ENCODE results near the gene DBN1. TPM values are rescaled to one million over a fixed set of nuclear protein-coding genes. Genes with fewer than 3 reads are reported as not detected.

DBN1 gene
- polyA plus RNA-seq, 1 of the 3 experiments (the other 2 are of a cell fraction), result 244 TPM

- H4K20me1 ChIP-seq (ENCODE audit: insufficient read depth), result no peaks in the 10 kb centered on the region
- no peak overlapping the region for H3K9ac ChIP-seq
- no peak overlapping the region for H3K4me2 ChIP-seq
- POLR2A ChIA-PET, result no interaction called here
- no peak overlapping the region for H3K4me3 ChIP-seq (ENCODE audit: low read depth in 2 of 2, low read length in 1 of 2)
- peaks cover 0 to 2% of the 10 kb centered on the region in 2 experiments; a peak in 1 of 4 replicates for H3K4me1 ChIP-seq (ENCODE audit: control insufficient read depth in 1 of 2, insufficient read depth in 2 of 2, low read depth in 1 of 2, low read length in 1 of 2)
- no peak overlapping the region for H3K27ac ChIP-seq (ENCODE audit: low read depth in 2 of 2, low read length in 1 of 2)
- no peaks in the 10 kb centered on the region for H3K9me2 ChIP-seq
- TF ChIP-seq CHD2 (IDR thresholded peaks at IDR 0.05; ENCODE audit: low read length, partially characterized antibody) (no peak), FOSL2 (IDR thresholded peaks at IDR 0.05; ENCODE audit: borderline replicate concordance, low read depth) (no peak), EP300 (IDR thresholded peaks at IDR 0.05; ENCODE audit: borderline replicate concordance in 1 of 2, low read depth in 1 of 2, low read length in 1 of 2) (no peak), TEAD4 (IDR thresholded peaks at IDR 0.05; ENCODE audit: borderline replicate concordance, insufficient read depth) (no peak), GATA2 (CRISPR knock-in tag; IDR thresholded peaks at IDR 0.05) (no peak), TCF12 (IDR thresholded peaks at IDR 0.05) (no peak), RXRA (IDR thresholded peaks at IDR 0.05; ENCODE audit: borderline replicate concordance, low read depth) (no peak), MEF2A (IDR thresholded peaks at IDR 0.05; ENCODE audit: borderline replicate concordance, low read depth) (no peak), REST (IDR thresholded peaks at IDR 0.05; ENCODE audit: low read depth, low read length) (no peak), FOXM1 (IDR thresholded peaks at IDR 0.05; ENCODE audit: low read depth) (no peak), EZH2phosphoT487 (IDR thresholded peaks at IDR 0.05; ENCODE audit: borderline replicate concordance, low read depth) (no peak), SIN3A (IDR thresholded peaks at IDR 0.05; ENCODE audit: borderline replicate concordance, low read depth, low read length) (no peak), NFIC (IDR thresholded peaks at IDR 0.05; ENCODE audit: borderline replicate concordance) (no peak), TAF1 (IDR thresholded peaks at IDR 0.05; ENCODE audit: borderline replicate concordance, low read depth, low read length) (no peak), FOXJ3 (CRISPR knock-in tag; IDR thresholded peaks at IDR 0.05) (no peak), NRF1 (IDR thresholded peaks at IDR 0.05; ENCODE audit: low read depth, low read length) (no peak)
- TF ChIP-seq, protein P1, sequence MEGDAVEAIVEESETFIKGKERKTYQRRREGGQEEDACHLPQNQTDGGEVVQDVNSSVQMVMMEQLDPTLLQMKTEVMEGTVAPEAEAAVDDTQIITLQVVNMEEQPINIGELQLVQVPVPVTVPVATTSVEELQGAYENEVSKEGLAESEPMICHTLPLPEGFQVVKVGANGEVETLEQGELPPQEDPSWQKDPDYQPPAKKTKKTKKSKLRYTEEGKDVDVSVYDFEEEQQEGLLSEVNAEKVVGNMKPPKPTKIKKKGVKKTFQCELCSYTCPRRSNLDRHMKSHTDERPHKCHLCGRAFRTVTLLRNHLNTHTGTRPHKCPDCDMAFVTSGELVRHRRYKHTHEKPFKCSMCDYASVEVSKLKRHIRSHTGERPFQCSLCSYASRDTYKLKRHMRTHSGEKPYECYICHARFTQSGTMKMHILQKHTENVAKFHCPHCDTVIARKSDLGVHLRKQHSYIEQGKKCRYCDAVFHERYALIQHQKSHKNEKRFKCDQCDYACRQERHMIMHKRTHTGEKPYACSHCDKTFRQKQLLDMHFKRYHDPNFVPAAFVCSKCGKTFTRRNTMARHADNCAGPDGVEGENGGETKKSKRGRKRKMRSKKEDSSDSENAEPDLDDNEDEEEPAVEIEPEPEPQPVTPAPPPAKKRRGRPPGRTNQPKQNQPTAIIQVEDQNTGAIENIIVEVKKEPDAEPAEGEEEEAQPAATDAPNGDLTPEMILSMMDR (IDR thresholded peaks at IDR 0.05), result no peak
- TF ChIP-seq, protein P2, sequence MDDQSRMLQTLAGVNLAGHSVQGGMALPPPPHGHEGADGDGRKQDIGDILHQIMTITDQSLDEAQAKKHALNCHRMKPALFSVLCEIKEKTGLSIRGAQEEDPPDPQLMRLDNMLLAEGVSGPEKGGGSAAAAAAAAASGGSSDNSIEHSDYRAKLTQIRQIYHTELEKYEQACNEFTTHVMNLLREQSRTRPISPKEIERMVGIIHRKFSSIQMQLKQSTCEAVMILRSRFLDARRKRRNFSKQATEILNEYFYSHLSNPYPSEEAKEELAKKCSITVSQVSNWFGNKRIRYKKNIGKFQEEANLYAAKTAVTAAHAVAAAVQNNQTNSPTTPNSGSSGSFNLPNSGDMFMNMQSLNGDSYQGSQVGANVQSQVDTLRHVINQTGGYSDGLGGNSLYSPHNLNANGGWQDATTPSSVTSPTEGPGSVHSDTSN (IDR thresholded peaks at IDR 0.05), result no peak
- TF ChIP-seq, protein P3, sequence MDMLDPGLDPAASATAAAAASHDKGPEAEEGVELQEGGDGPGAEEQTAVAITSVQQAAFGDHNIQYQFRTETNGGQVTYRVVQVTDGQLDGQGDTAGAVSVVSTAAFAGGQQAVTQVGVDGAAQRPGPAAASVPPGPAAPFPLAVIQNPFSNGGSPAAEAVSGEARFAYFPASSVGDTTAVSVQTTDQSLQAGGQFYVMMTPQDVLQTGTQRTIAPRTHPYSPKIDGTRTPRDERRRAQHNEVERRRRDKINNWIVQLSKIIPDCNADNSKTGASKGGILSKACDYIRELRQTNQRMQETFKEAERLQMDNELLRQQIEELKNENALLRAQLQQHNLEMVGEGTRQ (IDR thresholded peaks at IDR 0.05; ENCODE audit: borderline replicate concordance, low read depth, low read length), result no peak
- H3K36me3 ChIP-seq (replicated peaks in 1 of 2; ENCODE audit: control insufficient read depth in 1 of 2, insufficient read depth in 2 of 2, low read length in 1 of 2), result peaks cover 12 to 54% of the 10 kb centered on the region in 2 experiments
- WGBS (ENCODE audit: low lambda C conversion rate), result 96% methylated on average over 13 of the region's 20 CpGs
- no peaks in the 10 kb centered on the region for H3K27me3 ChIP-seq (ENCODE audit: insufficient read depth)
- no peaks in the 10 kb centered on the region for H3K79me2 ChIP-seq (ENCODE audit: insufficient read depth)
- H2AFZ ChIP-seq (ENCODE audit: low read depth), result no peak overlapping the region
- H3F3A ChIP-seq (replicated peaks; ENCODE audit: insufficient read depth), result peaks cover 10% of the 10 kb centered on the region
- no peak for DNase-seq
- CTCF ChIA-PET, result interaction anchor here (2.8 to 3.8 kb wide), 2 partner anchors 31 kb away, joined by 15 to 21 read pairs; no protein-coding TSS in a partner anchor
- H3K9me3 ChIP-seq, result no peaks in the 10 kb centered on the region
Observed at GRCh38 chr5:177434942-177435738, 38.3 kb downstream of the DBN1 start.

Measured in SK-N-SH (cell line).